Fibroblast of mammary gland (primary cell): ENCODE data around the gene URB1.

ENCODE experiments used
- DNase-seq: peaks from one replicate; pipeline ENCODE4 v3.0.0-alpha.2; 2010; ENCODE audit warnings: low read depth
- H3K4me3 ChIP-seq: 2 replicates; pipeline ENCODE4 v1.5.1; 2011; ENCODE audit warnings: low read depth, mild to moderate bottlenecking, low read length, moderate library complexity; ENCODE audit not compliant: control insufficient read depth
- TF ChIP-seq, protein P1 (sequence below): conservative IDR thresholded peaks from 2 replicates; pipeline ENCODE4 v1.5.1; 2011; ENCODE audit warnings: low read depth, low read length, inconsistent platforms; ENCODE audit not compliant: control insufficient read depth, insufficient read depth

The URB1 gene

GRCh38 chr21:32414579-32415358 is 22.0 kb upstream of the URB1 start:
- DNase-seq: peak; percentile 67
- no peak overlapping the region for H3K4me3 ChIP-seq
- TF ChIP-seq, protein P1, sequence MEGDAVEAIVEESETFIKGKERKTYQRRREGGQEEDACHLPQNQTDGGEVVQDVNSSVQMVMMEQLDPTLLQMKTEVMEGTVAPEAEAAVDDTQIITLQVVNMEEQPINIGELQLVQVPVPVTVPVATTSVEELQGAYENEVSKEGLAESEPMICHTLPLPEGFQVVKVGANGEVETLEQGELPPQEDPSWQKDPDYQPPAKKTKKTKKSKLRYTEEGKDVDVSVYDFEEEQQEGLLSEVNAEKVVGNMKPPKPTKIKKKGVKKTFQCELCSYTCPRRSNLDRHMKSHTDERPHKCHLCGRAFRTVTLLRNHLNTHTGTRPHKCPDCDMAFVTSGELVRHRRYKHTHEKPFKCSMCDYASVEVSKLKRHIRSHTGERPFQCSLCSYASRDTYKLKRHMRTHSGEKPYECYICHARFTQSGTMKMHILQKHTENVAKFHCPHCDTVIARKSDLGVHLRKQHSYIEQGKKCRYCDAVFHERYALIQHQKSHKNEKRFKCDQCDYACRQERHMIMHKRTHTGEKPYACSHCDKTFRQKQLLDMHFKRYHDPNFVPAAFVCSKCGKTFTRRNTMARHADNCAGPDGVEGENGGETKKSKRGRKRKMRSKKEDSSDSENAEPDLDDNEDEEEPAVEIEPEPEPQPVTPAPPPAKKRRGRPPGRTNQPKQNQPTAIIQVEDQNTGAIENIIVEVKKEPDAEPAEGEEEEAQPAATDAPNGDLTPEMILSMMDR: peak; percentile 60

DNA sequence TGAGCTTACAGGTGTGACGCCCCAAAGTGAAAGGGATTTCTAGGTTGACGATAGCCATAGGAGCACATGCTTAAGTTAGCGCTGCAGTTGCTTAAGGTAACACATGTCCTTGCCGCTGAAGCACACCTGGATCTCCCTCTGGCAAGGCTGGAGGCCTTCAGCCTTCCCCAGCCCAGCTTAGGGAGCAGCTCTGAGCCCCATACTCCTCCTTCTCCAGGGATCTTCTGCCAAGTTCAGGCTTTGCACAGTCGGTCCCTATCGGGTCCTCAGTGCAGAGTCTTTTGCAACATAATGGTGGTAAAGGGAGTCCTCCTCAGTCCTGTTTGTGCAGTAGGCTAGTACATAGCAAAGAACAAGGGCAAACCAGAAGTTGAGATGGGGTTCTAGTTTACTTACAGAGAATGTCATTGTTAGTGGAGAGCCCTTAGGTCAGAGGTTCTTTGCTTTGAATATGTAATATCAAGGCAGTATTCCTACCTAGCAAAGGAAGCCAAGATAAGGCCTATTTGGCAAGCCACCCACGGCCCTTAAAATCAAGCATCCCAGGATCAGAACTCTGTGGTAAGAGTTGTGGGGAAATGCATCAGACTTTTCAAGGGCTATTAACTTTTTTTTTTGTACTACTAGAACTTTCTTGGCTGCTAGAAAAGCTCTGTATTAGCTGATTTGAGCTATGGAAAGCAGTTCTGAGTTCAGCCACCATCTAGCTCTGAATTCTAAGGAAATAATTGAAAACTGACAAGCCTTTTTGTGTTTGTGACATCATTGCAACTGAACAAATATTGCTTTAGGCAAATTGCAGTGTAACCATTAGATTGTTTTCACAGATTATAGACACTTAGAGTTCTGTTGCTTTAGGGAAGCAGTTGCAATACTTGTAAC is 21.1 kb upstream of the URB1 start:
- TF ChIP-seq, protein P1: no peak
- H3K4me3 ChIP-seq: peak overlapping the region; percentile 79
- peak; percentile 55 for DNase-seq

GRCh38 chr21:32413015-32413504 is 20.2 kb upstream of the URB1 start:
- DNase-seq: no peak
- peak overlapping the region; percentile 79 for H3K4me3 ChIP-seq
- TF ChIP-seq, protein P1: no peak

DNA sequence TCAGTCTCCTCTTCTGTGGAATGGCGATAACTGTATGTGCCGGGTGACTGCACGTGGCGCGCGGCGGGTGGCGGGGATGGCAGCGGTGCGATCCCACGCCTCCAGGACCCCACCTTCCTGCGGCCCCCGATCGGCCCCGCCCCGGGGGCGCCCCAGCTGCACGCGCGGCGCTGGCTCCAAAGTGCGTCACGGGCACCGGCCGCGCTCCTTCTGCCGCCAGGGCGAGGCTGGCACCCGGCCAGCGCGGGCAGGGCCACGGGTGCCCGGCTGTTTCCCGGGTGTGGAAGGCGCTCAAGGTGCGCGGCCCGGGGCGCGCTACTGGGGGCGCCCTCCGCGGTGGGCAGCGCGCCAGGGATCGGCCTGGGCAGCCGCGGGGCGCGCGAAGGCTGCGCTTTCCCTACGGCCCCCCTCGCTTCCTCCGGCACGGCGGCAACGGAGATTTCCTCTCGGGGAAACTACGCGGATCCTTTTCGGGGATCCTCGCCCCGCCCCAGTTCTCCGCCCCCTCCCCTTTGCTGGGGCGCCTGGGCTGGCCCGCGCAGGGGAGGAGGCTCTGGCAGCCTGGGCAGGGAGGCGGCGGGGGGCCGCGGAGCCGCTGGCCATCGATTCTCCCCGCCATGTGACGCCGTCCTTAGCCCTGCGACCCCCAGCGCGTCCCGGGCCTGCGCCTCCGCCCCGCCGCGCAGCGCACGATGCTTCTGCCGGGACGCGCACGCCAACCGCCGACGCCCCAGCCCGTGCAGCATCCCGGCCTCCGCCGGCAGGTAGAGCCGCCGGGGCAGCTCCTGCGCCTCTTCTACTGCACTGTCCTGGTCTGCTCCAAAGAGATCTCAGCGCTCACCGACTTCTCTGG is 19.6 kb upstream of the URB1 start, which contains the start of gene EVA1C:
TSS of gene EVA1C (plus strand) at position 545 of the 853 bp plus-strand sequence. CDS start at position 693, 148 bp downstream.
- peak; percentile 53 for DNase-seq
- H3K4me3 ChIP-seq: peak within 1 kb of the TSS; percentile 79
- TF ChIP-seq, protein P1: no peak

DNA sequence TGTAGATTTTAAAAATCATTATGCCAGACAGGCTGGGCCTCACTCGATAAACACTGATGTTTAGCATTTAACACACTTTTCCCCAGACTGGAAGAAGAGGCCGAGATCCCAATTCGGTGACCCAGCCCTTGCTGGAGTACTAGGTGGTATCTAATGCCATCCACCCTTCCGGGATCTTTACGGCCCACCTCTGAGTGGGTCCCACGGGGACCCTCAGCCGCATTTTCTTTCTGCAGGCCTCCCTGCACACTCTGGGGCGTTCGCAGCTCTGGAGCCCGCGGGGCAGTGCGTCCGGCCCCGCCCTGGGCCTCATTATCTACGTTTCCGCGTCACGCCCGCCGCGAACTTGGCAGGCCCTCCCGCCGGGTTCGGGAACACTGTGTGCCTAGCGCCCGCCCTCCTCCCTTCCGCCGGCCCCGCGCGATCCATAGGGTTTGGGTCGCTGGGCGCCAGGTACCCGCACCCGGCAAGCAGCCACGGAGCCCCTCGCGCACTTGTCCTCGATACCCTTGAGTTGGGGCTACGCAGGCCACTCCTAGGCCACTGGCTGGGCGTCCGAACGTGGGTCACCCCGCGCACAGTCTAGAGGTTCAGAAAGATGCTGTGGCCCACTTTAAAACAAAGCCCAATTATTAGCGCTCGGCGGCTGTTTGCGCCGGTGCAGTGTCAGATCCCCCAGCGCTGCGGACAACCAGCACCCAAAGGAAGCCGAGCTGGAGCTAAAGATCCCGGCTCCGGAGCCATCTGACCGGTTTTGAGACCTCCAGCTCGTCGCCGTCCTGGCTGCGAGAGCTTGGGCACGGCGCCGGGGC is 18.7 kb upstream of the URB1 start:
- TF ChIP-seq, protein P1: no peak
- DNase-seq: peak; percentile 77
- peak overlapping the region; percentile 79 for H3K4me3 ChIP-seq
